Sigmoid colon (tissue), 7 donors: Measurements from ENCODE around the gene GET4. TPM values are rescaled to one million over a fixed set of nuclear protein-coding genes. Genes with fewer than 3 reads are reported as not detected.
"Not testable (repeated sequence)": the region's sequence is repeated elsewhere in the genome, so short reads cannot be mapped to it uniquely, and the experiment has no call there.

Experiments
- DNase-seq: peaks from one replicate; pipeline ENCODE4 v3.0.0-alpha.2; 2019
- H3K27ac ChIP-seq, 4 donors: fragments of 200-600 bp; sonication (generic); one replicate each; pipeline ENCODE4 v1.5.1; 2016 to 2019; ENCODE audit warnings: mild to moderate bottlenecking in 1 of 4
- H3K27me3 ChIP-seq, 3 donors: fragments of 200-600 bp; sonication (generic); one replicate each; pipeline ENCODE4 v1.5.1; 2019; ENCODE audit warnings: mild to moderate bottlenecking in 1 of 3
- H3K36me3 ChIP-seq, 4 donors: fragments of 200-600 bp; sonication (generic); one replicate each; pipeline ENCODE4 v1.5.1; 2016 to 2019
- H3K4me1 ChIP-seq, 4 donors: fragments of 200-600 bp; sonication (generic); one replicate each; pipeline ENCODE4 v1.5.1; 2017 to 2019
- H3K4me3 ChIP-seq, 4 donors: fragments of 200-600 bp; sonication (generic); one replicate each; pipeline ENCODE4 v1.5.1; 2017 to 2019; ENCODE audit warnings: mild to moderate bottlenecking in 2 of 4, moderate library complexity in 1 of 4
- H3K9me3 ChIP-seq, 4 donors: fragments of 200-600 bp in 3 of 4; sonication (generic) in 3 of 4; one replicate each; pipeline versions ENCODE4 v1.5.1 to v1.6.1; 2013 to 2019
- EP300 ChIP-seq, 4 donors: sonication (generic); formaldehyde crosslinking; IDR thresholded peaks; one replicate each; pipeline ENCODE4 v1.6.1; 2017; ENCODE audit warnings: antibody characterized with exemption in 4 of 4
- POLR2A ChIP-seq, 2 donors: fragments of 450-650 bp; IDR thresholded peaks; one replicate each; pipeline ENCODE4 v1.6.1; 2016; ENCODE audit warnings: antibody characterized with exemption in 2 of 2, mild to moderate bottlenecking in 2 of 2, moderate library complexity in 2 of 2
- POLR2AphosphoS5 ChIP-seq, 4 donors: sonication (generic); formaldehyde crosslinking; IDR thresholded peaks; one replicate each; pipeline ENCODE4 v1.6.1; 2017; ENCODE audit warnings: antibody characterized with exemption in 4 of 4
- WGBS, 2 donors: extraction: QIAGEN DNeasy Blood & Tissue Kit; methylation state at CpG; one replicate each; pipeline ENCODE4 v1.1.7; 2013; 5-methylcytosine and 5-hydroxymethylcytosine counted together
- intact Hi-C: fragments of 100-400 bp; cut with DNase I; formaldehyde crosslinking; loops from one replicate; pipeline ENCODE4 v1.15.1; 2023
- polyA plus RNA-seq, 3 donors: library from polyadenylated mRNA; stranded (reverse); fragments of 200-250 nt; gene quantifications; one replicate each; pipeline ENCODE4 v1.2.3, GENCODE V29; 2013
- total RNA-seq, 4 donors: library from RNA; depleted of rRNA; stranded (reverse); fragments of >200 nt; gene quantifications; one replicate each; pipeline ENCODE4 v1.1.0, GENCODE V29; 2016
- TF ChIP-seq, protein P1 (sequence below), 4 experiments: fragments of 450-650 bp in 3 of 4; fragments of 200-600 bp in 1 of 4; IDR thresholded peaks; one replicate each; pipeline ENCODE4 v1.5.1; 2016 to 2019; ENCODE audit warnings: antibody characterized with exemption in 4 of 4, mild to moderate bottlenecking in 3 of 4, moderate library complexity in 2 of 4
- donor health status: healthy with polysubstance abuse.
- donor health status: Bipolar disorder and iron deficiency.
- donor health status: healthy.

Gene GET4
- total and polyA plus RNA-seq, 7 donors, result 20.3 to 51.4 (median 27.0) TPM

DNA sequence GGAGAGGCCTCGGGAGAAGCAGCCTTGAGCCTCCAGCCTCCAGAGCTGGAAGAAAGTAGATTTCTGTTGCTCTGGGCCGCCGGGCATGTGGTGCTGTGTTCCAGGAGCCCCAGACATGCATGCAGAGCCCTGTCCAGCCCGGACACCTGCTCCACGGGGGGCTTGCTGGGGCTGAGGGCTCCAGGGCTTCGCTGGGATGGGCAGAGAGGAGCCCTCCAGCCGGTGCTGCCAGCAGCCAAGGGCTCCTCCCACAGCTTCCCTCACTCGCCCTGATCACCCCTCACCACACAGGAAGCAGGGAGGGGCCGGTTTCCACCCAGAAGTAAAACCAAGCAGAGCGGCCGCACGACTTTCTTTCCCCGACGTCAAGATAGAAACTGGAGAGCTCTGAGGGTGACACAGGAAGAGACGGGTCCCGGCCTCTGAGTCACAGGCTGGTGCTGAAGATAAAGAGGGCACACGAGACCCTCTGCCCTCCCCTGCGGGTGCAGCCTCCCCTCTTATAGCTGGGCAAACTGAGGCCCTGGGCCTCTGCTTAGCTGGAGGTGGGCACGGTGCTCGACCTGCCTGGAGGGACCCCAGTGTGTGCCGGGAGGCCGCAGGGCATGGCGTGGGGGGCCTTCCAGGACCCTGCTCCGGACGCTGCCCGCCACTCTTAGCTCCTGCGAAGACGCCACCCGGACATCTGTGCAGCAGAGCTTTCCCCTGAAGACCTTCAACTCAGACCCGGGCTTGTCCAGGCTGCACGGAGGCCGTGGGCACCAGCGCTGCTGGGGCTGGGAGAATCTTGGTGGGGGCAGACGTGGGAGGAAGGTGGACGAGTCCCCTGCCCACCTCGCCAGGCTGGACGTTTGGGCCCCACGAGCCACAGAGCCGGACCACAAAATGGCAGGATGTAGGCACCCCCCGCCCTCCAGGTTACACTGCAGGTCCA, 47.0 kb downstream of the GET4 start:
- H3K9me3 ChIP-seq, result no peaks in the 10 kb centered on the region
- H3K27me3 ChIP-seq, result no peaks in the 10 kb centered on the region
- WGBS, 2 donors, result 19 to 35% methylated on average over 40 of the region's 40 CpGs
- no peak overlapping the region for H3K4me3 ChIP-seq
- H3K36me3 ChIP-seq, result peaks cover 0 to 5% (median 0%) of the 10 kb centered on the region in 4 donors
- peaks cover 0 to 38% (median 23%) of the 10 kb centered on the region in 4 donors for H3K4me1 ChIP-seq
- H3K27ac ChIP-seq, result peak overlapping the region; percentile 39 to 65 (median 46)
- peak in 1 of 4 donors; percentile 30 for TF ChIP-seq POLR2AphosphoS5 (IDR thresholded peaks at IDR 0.05)
- TF ChIP-seq, protein P1, sequence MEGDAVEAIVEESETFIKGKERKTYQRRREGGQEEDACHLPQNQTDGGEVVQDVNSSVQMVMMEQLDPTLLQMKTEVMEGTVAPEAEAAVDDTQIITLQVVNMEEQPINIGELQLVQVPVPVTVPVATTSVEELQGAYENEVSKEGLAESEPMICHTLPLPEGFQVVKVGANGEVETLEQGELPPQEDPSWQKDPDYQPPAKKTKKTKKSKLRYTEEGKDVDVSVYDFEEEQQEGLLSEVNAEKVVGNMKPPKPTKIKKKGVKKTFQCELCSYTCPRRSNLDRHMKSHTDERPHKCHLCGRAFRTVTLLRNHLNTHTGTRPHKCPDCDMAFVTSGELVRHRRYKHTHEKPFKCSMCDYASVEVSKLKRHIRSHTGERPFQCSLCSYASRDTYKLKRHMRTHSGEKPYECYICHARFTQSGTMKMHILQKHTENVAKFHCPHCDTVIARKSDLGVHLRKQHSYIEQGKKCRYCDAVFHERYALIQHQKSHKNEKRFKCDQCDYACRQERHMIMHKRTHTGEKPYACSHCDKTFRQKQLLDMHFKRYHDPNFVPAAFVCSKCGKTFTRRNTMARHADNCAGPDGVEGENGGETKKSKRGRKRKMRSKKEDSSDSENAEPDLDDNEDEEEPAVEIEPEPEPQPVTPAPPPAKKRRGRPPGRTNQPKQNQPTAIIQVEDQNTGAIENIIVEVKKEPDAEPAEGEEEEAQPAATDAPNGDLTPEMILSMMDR (IDR thresholded peaks at IDR 0.05), result no peak
- TF ChIP-seq POLR2A (IDR thresholded peaks at IDR 0.05), result peak in 1 of 2 donors; percentile 36
- intact Hi-C loops, result no loop called here
- DNase-seq, result peak; percentile 82

DNA sequence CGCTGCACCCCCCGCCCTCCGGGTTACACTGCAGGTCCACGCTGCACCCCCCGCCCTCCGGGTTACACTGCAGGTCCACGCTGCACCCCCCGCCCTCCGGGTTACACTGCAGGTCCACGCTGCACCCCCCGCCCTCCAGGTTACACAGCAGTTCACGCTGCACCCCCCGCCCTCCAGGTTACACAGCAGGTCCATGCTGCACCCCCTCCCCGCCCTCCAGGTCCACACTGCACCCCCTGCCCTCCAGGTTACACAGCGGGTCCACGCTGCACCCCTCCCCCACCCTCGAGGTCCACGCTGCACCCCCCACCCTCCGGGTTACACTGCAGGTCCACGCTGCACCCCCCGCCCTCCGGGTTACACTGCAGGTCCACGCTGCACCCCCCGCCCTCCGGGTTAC, 47.7 kb downstream of the GET4 start:
- peak; percentile 58 for DNase-seq
- H3K27me3 ChIP-seq, H3K9me3 ChIP-seq, H3K27ac ChIP-seq, H3K4me3 ChIP-seq, H3K36me3 ChIP-seq, intact Hi-C loops: not testable (repeated sequence)
- peaks cover 0 to 44% (median 29%) of the 10 kb centered on the region in 4 donors for H3K4me1 ChIP-seq
- WGBS, 2 donors, result 39 to 69% methylated on average over 24 to 25 of the region's 25 CpGs

DNA sequence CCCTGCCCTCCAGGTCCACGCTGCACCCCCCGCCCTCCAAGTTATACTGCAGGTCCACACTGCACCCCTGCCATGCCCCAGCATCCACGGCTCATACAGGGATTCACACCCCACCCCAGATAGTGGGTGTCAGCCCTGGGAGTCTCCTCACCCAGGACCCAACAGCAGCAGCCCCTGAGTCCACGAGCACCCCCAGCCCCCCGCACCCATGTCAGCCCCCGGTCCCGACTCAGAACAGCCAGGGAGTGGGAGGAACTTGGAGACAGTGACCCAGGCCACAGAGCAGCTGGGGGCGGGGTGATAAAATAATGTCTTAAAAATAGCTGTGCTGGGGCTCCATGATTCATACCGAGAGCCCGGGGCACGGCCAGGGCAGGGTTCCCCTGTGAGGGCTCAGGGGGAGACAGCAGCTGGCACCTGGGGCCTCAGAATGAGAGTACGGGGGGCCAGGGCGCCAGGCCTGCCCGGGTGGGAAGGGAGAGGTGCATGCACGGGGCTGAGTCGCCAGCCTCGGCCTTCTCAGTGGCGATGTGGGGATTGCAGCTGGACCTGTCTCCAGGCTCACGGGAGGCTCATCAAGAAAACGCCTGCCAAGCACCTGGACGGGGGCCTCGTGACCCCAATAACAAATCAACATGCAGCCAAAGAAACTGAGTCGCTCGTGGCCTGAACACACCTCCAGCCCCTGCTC, 48.3 kb downstream of the GET4 start:
- H3K9me3 ChIP-seq, result no peaks in the 10 kb centered on the region
- peaks cover 0 to 50% (median 32%) of the 10 kb centered on the region in 4 donors for H3K4me1 ChIP-seq
- intact Hi-C loops, result no loop called here
- DNase-seq, result peak; percentile 66
- WGBS, 2 donors, result 35 to 48% methylated on average over 24 of the region's 24 CpGs
- no peak for TF ChIP-seq POLR2AphosphoS5 (IDR thresholded peaks at IDR 0.05)
- TF ChIP-seq, protein P1 (IDR thresholded peaks at IDR 0.05), result no peak
- no peak for TF ChIP-seq POLR2A (IDR thresholded peaks at IDR 0.05)
- TF ChIP-seq EP300 (IDR thresholded peaks at IDR 0.05), result no peak
- H3K36me3 ChIP-seq, result no peaks in the 10 kb centered on the region
- H3K27me3 ChIP-seq, result no peaks in the 10 kb centered on the region
- peak overlapping the region in 2 of 4 donors; percentile 71 to 78 for H3K27ac ChIP-seq
- H3K4me3 ChIP-seq, result no peak overlapping the region

DNA sequence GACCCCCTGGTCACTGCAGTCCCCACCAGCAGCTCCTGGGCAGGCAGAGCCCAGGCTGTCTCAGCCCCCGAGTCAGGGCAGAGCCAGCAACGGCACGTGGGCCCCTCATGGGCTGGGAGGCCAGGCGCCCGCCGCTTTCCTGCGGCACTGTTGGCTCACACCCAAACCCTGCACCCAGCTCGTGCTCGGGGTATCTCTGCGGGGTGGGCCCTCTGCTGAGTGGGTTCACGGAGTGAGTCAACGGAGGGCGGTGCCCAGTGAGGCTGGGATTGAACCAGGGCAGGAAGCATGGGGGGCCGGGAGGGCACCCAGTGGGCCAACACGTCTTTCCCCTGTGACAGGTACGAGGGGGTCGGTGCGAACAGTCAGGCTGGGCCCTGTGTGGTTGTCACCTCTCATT, 49.2 kb downstream of the GET4 start:
- TF ChIP-seq POLR2AphosphoS5 (IDR thresholded peaks at IDR 0.05) (peak in 1 of 4 donors; percentile 22), POLR2A (IDR thresholded peaks at IDR 0.05) (no peak)
- no peaks in the 10 kb centered on the region for H3K36me3 ChIP-seq
- 16 to 48% methylated on average over 18 of the region's 18 CpGs for WGBS, 2 donors
- peak overlapping the region; percentile 12 to 81 (median 74) for H3K27ac ChIP-seq
- DNase-seq, result peak; percentile 82
- H3K9me3 ChIP-seq, result no peaks in the 10 kb centered on the region
- peaks cover 0 to 50% (median 32%) of the 10 kb centered on the region in 4 donors for H3K4me1 ChIP-seq
- H3K27me3 ChIP-seq, result no peaks in the 10 kb centered on the region
- no peak overlapping the region for H3K4me3 ChIP-seq
- intact Hi-C loops, result no loop called here

DNA sequence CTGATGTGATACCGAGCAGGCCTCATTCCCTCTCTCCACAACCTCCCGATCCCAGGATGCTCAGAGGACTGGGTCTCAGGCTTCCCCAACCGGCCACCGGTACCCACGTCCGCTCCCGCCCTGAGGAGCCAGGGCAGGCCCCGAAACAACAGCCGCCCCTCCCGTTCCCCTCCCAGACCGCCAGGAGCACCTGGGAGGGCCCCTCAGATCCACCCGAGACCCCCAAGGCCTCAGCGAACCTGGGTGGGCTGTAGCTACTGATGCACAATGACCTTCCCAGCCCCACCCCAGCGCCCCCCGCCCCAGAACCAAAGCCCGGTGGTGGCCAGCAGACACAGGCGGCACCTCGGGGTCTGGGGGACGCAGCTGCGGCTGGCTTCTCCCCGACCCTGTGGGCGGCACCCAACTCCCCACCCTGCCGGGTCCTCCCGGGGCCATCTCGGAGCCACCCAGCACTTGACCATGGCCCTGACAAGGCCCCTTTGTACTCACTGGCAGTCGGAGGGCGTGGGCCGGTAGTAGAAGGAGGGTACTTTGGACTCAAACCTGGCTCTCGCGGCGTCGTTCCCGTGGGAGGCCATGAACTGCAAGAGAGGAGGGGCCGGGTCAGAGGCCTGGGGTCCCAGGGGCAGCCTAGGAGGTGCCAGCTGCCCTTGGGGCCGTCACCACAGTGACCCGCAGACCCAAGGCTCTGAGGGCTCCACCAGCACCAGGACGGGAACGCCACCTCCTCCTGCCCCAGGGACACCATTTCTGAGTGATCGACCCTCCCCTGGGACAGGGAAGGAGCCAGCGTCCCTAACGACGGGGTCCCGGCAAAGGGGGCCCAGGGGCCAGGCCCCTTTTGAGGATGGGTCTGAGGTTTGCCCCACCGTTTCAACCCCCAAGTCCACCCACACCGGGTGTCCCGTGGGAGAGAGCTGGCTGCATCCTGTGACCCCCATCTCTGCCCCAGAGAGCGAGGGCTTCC, 50.0 kb downstream of the GET4 start:
- no peak overlapping the region for H3K4me3 ChIP-seq
- no peaks in the 10 kb centered on the region for H3K27me3 ChIP-seq
- peak; percentile 64 for DNase-seq
- no peaks in the 10 kb centered on the region for H3K9me3 ChIP-seq
- no peak for TF ChIP-seq EP300 (IDR thresholded peaks at IDR 0.05)
- no peak for TF ChIP-seq POLR2AphosphoS5 (IDR thresholded peaks at IDR 0.05)
- no peak for TF ChIP-seq POLR2A (IDR thresholded peaks at IDR 0.05)
- TF ChIP-seq, protein P1 (IDR thresholded peaks at IDR 0.05), result no peak
- H3K27ac ChIP-seq, result peak overlapping the region; percentile 12 to 81 (median 74)
- intact Hi-C loops, result no loop called here
- WGBS, 2 donors, result 20 to 68% methylated on average over 47 of the region's 47 CpGs
- no peaks in the 10 kb centered on the region for H3K36me3 ChIP-seq
- peaks cover 0 to 50% (median 32%) of the 10 kb centered on the region in 4 donors for H3K4me1 ChIP-seq
